ENCODE data around the gene THAP4.

Gene THAP4

DNA sequence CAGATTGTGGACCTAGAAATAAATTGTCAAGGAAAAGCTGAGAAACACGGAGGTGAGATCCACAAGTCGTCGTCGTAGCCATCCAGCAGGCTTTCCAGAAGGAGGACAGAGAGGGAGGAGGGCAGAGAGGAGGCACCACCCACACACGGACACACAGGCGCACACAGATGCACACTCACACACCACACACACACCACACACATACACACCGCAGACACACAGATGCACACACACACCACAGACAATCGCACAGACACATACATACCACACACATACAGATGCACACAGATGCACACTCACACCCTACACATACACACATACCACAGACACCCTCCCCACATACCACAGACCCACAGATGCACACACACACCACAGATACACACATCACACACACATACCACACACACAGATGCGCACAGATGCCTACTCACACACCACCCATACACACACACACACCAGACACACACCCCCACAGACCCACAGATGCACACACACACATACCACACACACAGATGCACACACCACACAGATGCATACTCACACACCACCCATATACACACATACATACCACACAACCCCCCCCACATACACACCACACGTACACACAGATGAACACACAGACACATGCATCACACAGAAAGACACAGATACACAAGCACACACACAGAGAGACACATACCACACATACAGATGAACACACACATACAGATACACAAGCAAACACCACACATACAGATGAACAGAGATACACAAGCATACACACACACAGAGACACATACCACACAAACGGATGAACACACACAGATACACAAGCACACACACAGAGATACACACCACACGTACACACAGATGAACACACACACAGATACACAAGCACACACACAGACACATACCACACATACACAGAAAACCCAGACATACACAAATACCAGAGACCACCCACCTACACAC lies 91.2 kb downstream of the THAP4 start:
- DNase-seq: no peak

DNA sequence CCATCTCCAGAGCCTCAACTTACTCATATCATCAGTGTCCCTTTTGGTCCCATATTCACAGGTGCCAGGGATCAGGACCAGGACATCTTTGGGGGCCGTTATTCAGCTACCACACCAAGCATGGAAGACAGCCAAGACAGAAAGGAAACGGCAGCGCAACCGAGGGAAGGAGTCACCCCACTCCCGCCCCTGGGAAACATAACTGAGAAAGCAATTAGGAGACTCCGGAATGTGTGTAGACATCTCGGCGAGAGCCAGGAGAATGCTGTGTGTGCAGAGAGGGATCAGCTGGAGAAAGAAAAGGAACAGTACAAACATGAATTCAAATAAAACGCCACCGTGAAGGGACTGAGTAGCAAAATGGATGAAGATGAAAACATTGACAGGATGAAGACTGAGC lies 91.9 kb downstream of the THAP4 start:
- DNase-seq: no peak

DNA sequence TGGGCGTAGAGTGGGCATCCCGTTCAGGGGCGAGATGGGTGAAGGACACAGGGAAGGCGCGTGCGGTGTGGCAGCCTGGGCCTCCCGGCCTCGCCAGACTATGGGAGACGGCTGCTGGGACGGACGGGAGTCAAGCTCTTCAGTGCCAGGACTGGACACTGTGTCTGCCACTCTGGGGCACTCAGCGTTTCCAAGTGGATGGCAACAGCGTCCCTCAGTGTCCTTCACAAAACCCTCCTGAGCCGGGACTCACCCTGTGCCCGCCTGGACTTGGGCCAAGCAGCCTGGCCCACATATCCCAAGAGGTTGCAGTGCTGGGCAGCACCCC lies 94.7 kb downstream of the THAP4 start:
- no peak for DNase-seq

DNA sequence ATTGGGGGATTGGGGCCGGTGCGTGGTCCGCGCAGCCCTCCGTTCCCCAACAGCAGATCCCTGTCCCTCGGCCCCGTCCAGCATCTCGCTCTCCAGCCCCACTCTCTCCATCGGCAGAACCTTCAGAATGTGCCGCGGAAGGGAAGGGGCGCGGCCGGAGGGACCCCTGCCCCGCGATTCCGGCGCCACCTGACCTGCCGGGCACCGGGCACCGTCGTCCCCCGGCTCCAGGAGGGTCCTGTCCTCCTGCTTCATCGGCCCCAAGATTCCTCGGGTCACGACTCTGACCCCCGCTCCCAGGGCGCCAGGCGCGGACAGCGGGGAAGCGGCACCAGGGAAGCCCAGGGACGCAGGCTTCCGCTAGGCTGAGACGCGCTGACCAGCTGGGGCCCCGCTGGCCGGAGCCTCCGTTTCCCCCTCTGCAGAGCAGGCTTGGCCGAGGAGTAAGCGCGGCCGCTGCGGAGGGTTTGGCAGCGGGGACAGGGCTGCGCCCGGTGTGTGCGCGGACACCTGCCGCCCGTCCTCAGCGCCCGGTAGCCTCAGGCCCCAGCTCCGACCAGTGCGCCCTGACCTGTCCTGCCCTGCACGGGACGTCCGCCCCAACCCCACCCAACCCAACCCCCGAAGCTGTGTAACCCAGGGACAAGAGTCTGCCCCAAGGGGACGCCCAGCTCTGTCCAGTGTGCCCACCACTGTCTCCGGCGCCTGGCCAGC lies 95.2 kb downstream of the THAP4 start:
- no peak for DNase-seq

DNA sequence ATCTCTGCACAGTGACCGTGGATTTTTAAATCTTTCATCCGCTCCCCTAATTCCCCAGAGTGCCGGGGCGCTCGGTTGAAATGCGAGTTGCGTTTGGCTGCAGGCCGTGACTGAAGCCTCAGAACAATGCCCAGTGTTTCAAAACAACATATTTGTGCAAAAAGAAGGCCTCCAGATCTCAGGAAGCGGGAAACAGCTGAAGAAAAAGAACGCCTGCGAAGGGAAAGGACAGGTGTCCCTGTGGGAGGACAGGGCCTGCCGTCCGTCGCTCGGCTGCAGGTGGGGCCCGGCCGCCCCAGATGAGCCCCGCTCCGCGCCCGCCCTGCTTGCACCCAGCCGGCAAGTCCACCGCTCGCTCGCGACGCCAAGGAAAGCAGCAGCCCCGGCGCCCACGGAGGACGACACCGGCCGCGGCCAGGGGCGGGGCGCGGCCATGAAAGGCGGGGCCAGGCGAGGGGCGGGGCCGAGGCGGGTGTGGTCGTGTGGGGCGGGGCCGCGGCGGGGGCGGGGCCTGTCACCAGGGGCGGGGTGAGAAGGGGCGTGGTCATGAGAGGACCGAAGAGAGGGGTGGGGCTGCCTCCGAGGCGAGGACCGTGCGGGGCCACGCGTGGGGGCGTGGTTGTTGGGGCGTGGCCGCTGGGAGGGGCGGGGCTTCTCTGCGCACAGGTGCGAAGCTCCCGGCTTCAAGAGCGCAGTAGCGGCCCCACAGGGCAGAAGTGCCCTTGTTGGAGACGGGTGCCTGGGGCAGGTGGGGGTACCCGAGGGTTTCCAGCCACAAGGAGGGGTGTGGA lies 96.0 kb downstream of the THAP4 start:
- peak; percentile 49 for DNase-seq

DNA sequence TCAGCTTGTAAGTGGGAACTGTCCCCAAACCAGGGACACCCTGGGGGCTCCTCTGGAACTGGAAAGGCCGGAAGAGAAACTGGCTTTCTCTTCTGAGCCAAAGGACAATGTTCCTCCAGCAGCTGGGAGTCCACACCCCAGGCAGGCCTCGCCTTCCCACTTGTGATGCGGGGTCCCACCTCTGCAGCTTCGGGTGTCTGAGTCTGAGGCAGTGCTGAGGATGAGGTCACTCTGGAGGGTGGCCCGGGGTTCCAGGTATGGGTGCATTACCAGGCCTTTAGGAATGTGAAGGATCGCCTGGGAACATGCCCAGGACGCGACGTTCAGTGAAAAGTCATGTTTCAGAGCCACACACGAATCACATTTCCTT lies 96.6 kb downstream of the THAP4 start:
- DNase-seq: no peak

DNA sequence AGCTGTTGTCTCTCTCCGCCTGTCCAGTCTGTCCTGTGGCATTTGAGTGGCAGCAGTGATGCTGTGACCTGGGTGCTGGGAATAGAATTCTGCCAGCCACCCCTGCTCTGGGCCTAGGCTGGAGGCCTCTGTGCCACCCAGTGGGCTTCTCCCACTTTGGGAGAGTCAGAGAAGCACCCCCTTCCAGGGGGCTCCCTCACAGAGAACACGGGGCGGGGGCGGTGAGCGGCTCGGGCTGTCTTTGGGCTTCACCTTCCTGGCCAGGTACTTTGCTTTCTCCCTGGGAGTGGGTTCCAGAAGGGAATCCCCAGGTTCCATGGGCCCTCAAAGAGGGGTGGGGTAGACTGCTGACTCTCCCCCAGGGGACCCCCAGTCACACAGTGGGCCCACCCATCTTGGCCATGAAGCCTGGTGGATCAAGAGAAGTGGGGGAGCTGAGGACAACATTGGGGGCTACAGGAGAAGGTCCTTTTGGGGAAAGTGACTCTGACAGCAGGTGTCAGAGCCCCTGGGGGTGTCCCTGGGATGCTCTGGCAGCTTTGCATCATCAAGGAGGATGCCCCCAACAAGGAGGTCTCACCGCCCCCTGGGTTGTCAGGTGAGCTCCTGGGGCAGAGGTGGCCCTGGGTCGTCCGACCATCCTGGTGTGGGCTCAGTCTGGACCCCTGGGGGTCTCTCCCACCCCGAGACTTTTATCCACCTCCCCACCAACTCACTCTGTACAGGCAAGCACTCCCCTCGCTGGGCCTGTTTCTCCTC lies 97.2 kb downstream of the THAP4 start:
- no peak for DNase-seq

DNA sequence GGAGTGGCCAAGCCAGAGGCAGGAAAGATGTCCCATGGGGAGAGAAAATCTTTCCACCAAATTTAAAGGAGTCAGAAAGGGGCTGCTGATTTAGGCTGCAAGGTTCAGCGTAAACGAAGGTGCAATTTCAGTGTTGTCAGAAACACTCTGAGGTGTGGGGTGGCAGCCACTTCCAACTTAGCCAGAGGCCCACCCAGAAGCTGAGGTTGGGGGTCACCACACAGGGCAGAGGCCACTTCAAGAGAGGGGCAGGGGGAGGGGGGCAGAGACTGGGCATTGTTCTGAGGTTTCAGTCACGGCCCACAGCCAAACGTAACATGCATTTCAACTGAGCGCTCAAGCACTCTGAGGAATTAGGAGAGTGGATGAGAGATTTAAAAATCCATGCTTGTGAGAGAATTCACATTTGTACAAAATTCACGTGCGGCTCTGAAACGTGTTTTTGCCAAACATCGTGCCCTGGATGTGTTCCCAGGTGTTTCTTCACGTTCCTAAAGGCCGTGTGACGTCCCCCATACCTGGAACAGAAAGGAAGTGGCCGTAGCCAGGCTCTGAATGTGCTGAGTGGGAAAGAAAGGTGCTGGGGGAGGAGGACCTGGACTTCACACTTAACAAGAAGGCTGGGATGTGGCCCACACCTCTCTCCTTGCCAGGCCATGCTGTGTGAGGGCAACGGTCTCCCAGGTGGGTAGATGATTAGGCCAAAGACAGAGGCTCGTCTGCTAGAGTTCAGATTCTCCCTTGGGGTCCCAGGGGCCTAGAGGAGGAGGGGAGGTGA lies 97.9 kb downstream of the THAP4 start:
- DNase-seq: no peak

DNA sequence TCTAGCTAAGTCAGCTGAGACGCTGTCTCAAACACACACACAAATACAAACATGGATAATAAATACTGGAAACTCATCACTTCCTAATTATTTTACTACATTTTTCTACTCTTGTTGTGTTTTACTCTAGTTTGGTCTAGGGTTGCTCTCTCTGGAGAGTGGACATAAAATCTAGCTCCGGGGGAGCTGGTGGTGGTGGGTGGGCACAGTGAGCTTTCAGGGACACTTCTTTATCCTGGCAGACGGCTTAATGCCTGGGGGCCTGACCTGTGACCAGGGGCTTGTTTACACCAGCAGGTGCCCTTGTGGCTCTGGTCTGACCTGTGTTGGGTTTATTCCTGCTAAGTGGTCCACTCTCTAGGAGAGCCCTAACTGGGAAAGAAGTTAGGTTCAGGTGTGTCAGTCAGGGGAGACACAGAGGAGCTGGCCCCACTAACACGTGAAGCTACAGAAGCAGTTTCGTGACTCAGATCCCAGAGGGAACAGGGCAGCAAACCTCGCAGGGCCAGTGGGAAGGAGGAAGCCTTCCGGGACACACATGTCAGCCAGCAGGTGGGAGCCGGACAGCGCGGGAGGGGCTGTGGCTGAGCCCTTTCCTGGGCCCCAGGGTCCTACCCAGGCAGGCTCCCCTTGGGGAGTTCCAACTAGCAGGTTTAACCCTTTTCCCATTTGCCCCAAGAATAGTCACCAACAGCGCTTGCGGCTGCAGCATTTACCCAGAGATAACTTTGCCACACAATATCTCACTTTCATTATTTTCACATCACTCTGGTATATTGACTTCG lies 100.9 kb downstream of the THAP4 start:
- DNase-seq: no peak

DNA sequence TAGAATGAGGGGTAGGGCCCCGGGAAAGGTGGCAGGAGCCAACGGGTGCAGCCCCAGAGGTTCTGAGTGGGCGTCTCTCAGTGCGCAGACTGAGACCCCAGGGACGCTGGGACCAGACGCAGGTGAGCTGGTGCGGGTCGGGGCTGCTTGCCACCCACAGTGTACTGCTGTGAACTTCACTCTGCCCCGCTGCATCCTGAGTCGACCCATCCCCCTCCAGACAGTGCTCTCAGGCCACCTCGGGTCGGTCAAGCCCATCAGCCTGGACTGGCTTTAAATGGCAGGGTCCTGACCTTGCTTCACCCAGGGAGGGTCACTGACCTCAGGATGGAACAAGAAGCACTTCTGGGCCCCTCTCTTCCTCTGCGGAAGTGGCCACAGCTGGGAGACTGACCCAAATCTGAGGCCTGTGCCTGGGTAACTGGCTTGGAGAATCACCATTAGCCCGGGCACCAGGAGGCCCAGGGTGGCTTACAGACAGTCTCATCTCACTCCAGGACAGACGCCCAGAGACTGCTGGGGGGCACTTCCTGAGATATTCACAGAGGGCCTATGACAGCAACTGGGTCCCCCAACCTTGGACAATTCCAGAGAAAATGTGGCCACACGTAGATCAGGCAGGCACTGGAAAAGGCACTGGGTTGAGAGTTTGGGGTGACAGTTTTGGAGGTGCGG lies 102.1 kb downstream of the THAP4 start:
- DNase-seq: no peak
